ENCODE measurements around the gene RASGRF1. TPM values are rescaled to one million over a fixed set of nuclear protein-coding genes. Genes with fewer than 3 reads are reported as not detected.
"Not testable (repeated sequence)": the region's sequence is repeated elsewhere in the genome, so short reads cannot be mapped to it uniquely, and the experiment has no call there.

RASGRF1 gene
- total RNA-seq, 2 donors from 2014 or later, result 0.09 to 1.1 TPM

DNA sequence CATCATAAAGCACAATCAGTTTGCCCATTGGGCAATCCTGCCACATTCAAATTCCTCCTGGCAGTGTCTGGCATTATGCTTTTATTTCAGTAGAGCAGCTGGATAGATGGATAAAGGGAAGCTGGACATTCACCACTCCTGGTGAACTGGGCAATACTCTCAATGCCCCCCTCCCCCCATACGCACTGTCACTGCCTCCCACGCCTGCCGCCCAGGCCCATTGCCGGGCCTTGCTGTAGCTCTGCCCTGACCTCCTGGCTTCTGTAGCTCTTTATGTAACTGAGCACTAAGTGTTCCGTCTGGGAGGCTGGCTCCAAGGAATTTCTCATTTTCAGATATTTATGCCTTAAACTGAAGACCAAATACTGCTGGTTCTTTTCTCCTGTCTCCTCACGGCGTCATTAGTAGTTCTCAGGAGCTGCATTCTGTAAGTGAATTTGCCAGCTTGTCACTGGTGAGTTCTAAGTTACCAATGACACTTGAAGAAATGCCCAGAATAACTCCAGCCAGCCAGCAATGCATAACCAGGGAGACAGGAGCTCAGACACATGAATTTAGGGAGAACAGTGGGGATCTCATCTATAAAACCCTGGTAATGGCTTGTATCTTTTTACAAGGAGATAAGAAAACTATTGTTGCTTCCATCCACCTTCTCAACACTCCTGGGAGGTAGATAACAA lies 25.5 kb upstream of the RASGRF1 start:
- Histone ChIP-seq H3K27ac (no peak overlapping the region), H3K9me3 (no peaks in the 10 kb centered on the region), H3K4me1 (replicated peaks) (no peaks in the 10 kb centered on the region), H3K27me3 (replicated peaks; ENCODE audit: insufficient read depth) (peaks cover 5% of the 10 kb centered on the region), H3K36me3 (no peaks in the 10 kb centered on the region), H3K4me3 (no peak overlapping the region)
- intact Hi-C loops (cut with DNase I), result no loop called here
- TF ChIP-seq POLR2A (IDR thresholded peaks at IDR 0.05) (no peak), POLR2AphosphoS5 (IDR thresholded peaks at IDR 0.05) (no peak)
- TF ChIP-seq, protein P1, sequence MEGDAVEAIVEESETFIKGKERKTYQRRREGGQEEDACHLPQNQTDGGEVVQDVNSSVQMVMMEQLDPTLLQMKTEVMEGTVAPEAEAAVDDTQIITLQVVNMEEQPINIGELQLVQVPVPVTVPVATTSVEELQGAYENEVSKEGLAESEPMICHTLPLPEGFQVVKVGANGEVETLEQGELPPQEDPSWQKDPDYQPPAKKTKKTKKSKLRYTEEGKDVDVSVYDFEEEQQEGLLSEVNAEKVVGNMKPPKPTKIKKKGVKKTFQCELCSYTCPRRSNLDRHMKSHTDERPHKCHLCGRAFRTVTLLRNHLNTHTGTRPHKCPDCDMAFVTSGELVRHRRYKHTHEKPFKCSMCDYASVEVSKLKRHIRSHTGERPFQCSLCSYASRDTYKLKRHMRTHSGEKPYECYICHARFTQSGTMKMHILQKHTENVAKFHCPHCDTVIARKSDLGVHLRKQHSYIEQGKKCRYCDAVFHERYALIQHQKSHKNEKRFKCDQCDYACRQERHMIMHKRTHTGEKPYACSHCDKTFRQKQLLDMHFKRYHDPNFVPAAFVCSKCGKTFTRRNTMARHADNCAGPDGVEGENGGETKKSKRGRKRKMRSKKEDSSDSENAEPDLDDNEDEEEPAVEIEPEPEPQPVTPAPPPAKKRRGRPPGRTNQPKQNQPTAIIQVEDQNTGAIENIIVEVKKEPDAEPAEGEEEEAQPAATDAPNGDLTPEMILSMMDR (IDR thresholded peaks at IDR 0.05), result no peak
- DNase-seq (ENCODE audit: low spot score), result no peak
- 57% methylated on average over 7 of the region's 7 CpGs for WGBS

DNA sequence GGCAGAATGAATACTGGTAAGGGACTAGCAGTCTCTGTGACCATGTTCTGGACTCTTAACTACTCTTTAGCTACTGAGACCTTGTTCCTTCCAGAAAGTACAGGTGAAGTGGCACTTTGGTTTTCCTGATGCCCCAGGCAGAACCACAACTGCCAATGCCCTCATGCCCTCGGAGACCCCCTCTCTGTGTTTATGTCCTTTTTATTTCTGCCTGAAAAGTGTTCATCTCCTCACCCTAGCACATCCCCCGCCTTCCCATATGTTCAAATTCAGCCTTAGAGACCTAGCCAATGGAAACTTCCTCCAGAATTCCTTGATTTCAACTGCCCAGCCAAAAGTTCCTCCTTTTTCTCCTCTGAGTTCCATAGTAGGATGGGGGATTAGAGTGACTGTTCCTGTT lies 23.3 kb upstream of the RASGRF1 start:
- 85% methylated on average over 2 of the region's 2 CpGs for WGBS
- H3K27me3 ChIP-seq (replicated peaks; ENCODE audit: insufficient read depth), result peaks cover 5% of the 10 kb centered on the region
- no peak overlapping the region for H3K4me3 ChIP-seq
- H3K36me3 ChIP-seq, result no peaks in the 10 kb centered on the region
- H3K4me1 ChIP-seq (replicated peaks), result no peaks in the 10 kb centered on the region
- DNase-seq (ENCODE audit: low spot score), result no peak
- intact Hi-C loops (cut with DNase I), result no loop called here
- H3K27ac ChIP-seq, result no peak overlapping the region
- no peak for TF ChIP-seq POLR2A (IDR thresholded peaks at IDR 0.05)
- TF ChIP-seq, protein P1 (IDR thresholded peaks at IDR 0.05), result no peak
- TF ChIP-seq POLR2AphosphoS5 (IDR thresholded peaks at IDR 0.05), result no peak
- no peaks in the 10 kb centered on the region for H3K9me3 ChIP-seq

- H3K4me3 ChIP-seq; H3K27ac ChIP-seq; H3K27me3 ChIP-seq (replicated peaks; ENCODE audit: insufficient read depth); H3K9me3 ChIP-seq; DNase-seq (ENCODE audit: low spot score); H3K36me3 ChIP-seq; H3K4me1 ChIP-seq (replicated peaks); intact Hi-C loops (cut with DNase I): not testable (repeated sequence)
These were observed 20.8 kb upstream of the RASGRF1 start for GRCh38 chr15:79111404-79111803.

DNA sequence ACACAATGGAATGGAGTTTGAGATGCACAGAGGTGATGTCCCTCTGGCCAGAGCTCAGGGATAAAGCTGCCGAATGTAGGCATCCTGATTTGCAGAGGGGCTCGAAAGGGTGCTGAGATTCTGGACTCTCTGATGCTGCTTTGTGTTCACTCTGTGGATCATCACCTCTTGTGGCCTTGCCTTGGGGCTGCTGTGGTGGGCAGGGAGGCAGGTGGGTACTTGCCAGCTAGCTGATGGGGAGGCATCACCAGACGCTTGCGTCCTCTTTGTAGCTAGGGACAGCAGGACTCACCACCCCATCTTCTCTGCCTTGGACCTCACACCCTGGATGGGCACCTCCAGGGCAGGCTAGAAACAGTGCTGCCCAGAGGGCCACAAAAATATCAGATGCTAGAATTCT lies 14.6 kb upstream of the RASGRF1 start:
- Histone ChIP-seq H3K4me3 (no peak overlapping the region), H3K9me3 (no peaks in the 10 kb centered on the region), H3K36me3 (no peaks in the 10 kb centered on the region), H3K27ac (no peak overlapping the region), H3K4me1 (replicated peaks) (no peaks in the 10 kb centered on the region), H3K27me3 (replicated peaks; ENCODE audit: insufficient read depth) (peaks cover 3% of the 10 kb centered on the region)
- intact Hi-C loops (cut with DNase I), result no loop called here
- DNase-seq (ENCODE audit: low spot score), result no peak
- WGBS, result 85% methylated on average over 4 of the region's 4 CpGs
- TF ChIP-seq POLR2A (IDR thresholded peaks at IDR 0.05) (no peak), POLR2AphosphoS5 (IDR thresholded peaks at IDR 0.05) (no peak)
- TF ChIP-seq, protein P1 (IDR thresholded peaks at IDR 0.05), result no peak

- 88% methylated on average over 6 of the region's 6 CpGs for WGBS
- TF ChIP-seq POLR2AphosphoS5 (IDR thresholded peaks at IDR 0.05) (no peak), POLR2A (IDR thresholded peaks at IDR 0.05) (no peak)
- TF ChIP-seq, protein P1 (IDR thresholded peaks at IDR 0.05), result no peak
- Histone ChIP-seq H3K36me3 (no peaks in the 10 kb centered on the region), H3K9me3 (no peaks in the 10 kb centered on the region), H3K4me1 (replicated peaks) (no peaks in the 10 kb centered on the region), H3K27ac (no peak overlapping the region), H3K27me3 (replicated peaks; ENCODE audit: insufficient read depth) (peaks cover 3% of the 10 kb centered on the region), H3K4me3 (no peak overlapping the region)
- DNase-seq (ENCODE audit: low spot score), result no peak
- intact Hi-C loops (cut with DNase I), result no loop called here
These were observed 12.0 kb upstream of the RASGRF1 start for GRCh38 chr15:79102595-79102994.

Measured in prostate gland (tissue), 2 donors.